GM10847 (cell line): Measurements from ENCODE around the gene FIGN.

ENCODE experiments used
- POLR2A ChIP-seq: IDR thresholded peaks from 2 replicates; pipeline ENCODE4 v1.6.1; 2011; ENCODE audit not compliant: insufficient read length; ENCODE audit errors: extremely low read depth

Gene FIGN

GRCh38 chr2:163697846-163698637 is 37.8 kb downstream of the FIGN start:
- no peak for TF ChIP-seq POLR2A

GRCh38 chr2:163697429-163697828 is 38.4 kb downstream of the FIGN start:
- TF ChIP-seq POLR2A, result no peak

GRCh38 chr2:163693484-163693883 is 42.3 kb downstream of the FIGN start:
- no peak for TF ChIP-seq POLR2A

- no peak for TF ChIP-seq POLR2A
Measured at GRCh38 chr2:163692611-163693482, 43.0 kb downstream of the FIGN start.

GRCh38 chr2:163692081-163692480 is 43.7 kb downstream of the FIGN start:
- no peak for TF ChIP-seq POLR2A

GRCh38 chr2:163690896-163691295 is 44.9 kb downstream of the FIGN start:
- no peak for TF ChIP-seq POLR2A

- TF ChIP-seq POLR2A, result no peak
Measured at GRCh38 chr2:163687217-163687616, 48.6 kb downstream of the FIGN start.

GRCh38 chr2:163686289-163686688 is 49.5 kb downstream of the FIGN start:
- no peak for TF ChIP-seq POLR2A

GRCh38 chr2:163682695-163683094 is 53.1 kb downstream of the FIGN start:
- no peak for TF ChIP-seq POLR2A

- no peak for TF ChIP-seq POLR2A
Measured at GRCh38 chr2:163681745-163682144, 54.1 kb downstream of the FIGN start.

- TF ChIP-seq POLR2A, result no peak
Measured at GRCh38 chr2:163675388-163675787, 60.4 kb downstream of the FIGN start.

- no peak for TF ChIP-seq POLR2A
Measured at GRCh38 chr2:163673522-163673921, 62.3 kb downstream of the FIGN start.

- TF ChIP-seq POLR2A, result no peak
Measured at GRCh38 chr2:163670929-163671328, 64.9 kb downstream of the FIGN start.

GRCh38 chr2:163669506-163669905 is 66.3 kb downstream of the FIGN start:
- no peak for TF ChIP-seq POLR2A

- no peak for TF ChIP-seq POLR2A
Measured at GRCh38 chr2:163667064-163667887, 68.5 kb downstream of the FIGN start.
